ENCODE measurements around the gene ARHGAP22. TPM values are rescaled to one million over a fixed set of nuclear protein-coding genes. Genes with fewer than 3 reads are reported as not detected.
"Not testable (repeated sequence)": the region's sequence is repeated elsewhere in the genome, so short reads cannot be mapped to it uniquely, and the experiment has no call there.

ARHGAP22 gene
- total RNA-seq, 4 donors from 2014 or later: 3.2 to 24.0 (median 9.9) TPM

GRCh38 chr10:48439031-48439430, 165.8 kb downstream of the ARHGAP22 start:
- TF ChIP-seq CTCF (IDR thresholded peaks at IDR 0.05): no peak
- ATAC-seq (ENCODE audit: low FRiP score): no peak
- no peak for DNase-seq (ENCODE audit: low spot score)

- ATAC-seq (ENCODE audit: low FRiP score) (no peak), DNase-seq (ENCODE audit: low spot score) (no peak)
- TF ChIP-seq CTCF (IDR thresholded peaks at IDR 0.05): no peak
These were observed 167.3 kb downstream of the ARHGAP22 start for GRCh38 chr10:48437546-48437945.

- TF ChIP-seq CTCF (IDR thresholded peaks at IDR 0.05): no peak
- ATAC-seq (ENCODE audit: low FRiP score) (no peak), DNase-seq (ENCODE audit: low spot score) (no peak)
These were observed 173.0 kb downstream of the ARHGAP22 start for GRCh38 chr10:48431871-48432270.

- DNase-seq (ENCODE audit: low spot score): no peak
- TF ChIP-seq CTCF (IDR thresholded peaks at IDR 0.05): no peak
- no peak for ATAC-seq (ENCODE audit: low FRiP score)
These were observed 174.4 kb downstream of the ARHGAP22 start for GRCh38 chr10:48430402-48430993.

- DNase-seq (ENCODE audit: low spot score) (no peak), ATAC-seq (ENCODE audit: low FRiP score) (no peak)
- TF ChIP-seq CTCF (IDR thresholded peaks at IDR 0.05): no peak
These were observed 175.6 kb downstream of the ARHGAP22 start for GRCh38 chr10:48429309-48429708.

GRCh38 chr10:48428896-48429295, 176.0 kb downstream of the ARHGAP22 start:
- no peak for ATAC-seq (ENCODE audit: low FRiP score)
- no peak for DNase-seq (ENCODE audit: low spot score)
- no peak for TF ChIP-seq CTCF (IDR thresholded peaks at IDR 0.05)

- ATAC-seq (ENCODE audit: low FRiP score) (no peak), DNase-seq (ENCODE audit: low spot score) (no peak)
- TF ChIP-seq CTCF (IDR thresholded peaks at IDR 0.05): no peak
These were observed 181.0 kb downstream of the ARHGAP22 start for GRCh38 chr10:48423884-48424283.

GRCh38 chr10:48421862-48422261, 183.0 kb downstream of the ARHGAP22 start:
- DNase-seq (ENCODE audit: low spot score); ATAC-seq (ENCODE audit: low FRiP score): not testable (repeated sequence)

All from omental fat pad (tissue), 4 donors.